SJSA1 (cell line): ENCODE data around the gene ROR1. TPM values are rescaled to one million over a fixed set of nuclear protein-coding genes. Genes with fewer than 3 reads are reported as not detected.
"Not testable (repeated sequence)": the region's sequence is repeated elsewhere in the genome, so short reads cannot be mapped to it uniquely, and the experiment has no call there.

ENCODE experiments used
- DNase-seq, 2 experiments: peaks; one replicate each; pipeline ENCODE4 v3.0.0-alpha.2; 2015 to 2020; ENCODE audit warnings: low spot score in 2 of 2, low read depth in 1 of 2
- H3K27ac ChIP-seq: fragments of 250-450 bp; sonication (Bioruptor Pico); 2 replicates; pipeline ENCODE4 v1.5.1; 2020; ENCODE audit warnings: mild to moderate bottlenecking, moderate library complexity
- H3K27me3 ChIP-seq: fragments of 250-450 bp; sonication (Bioruptor Pico); replicated peaks from 2 replicates; pipeline ENCODE4 v1.5.1; 2020; ENCODE audit warnings: mild to moderate bottlenecking, moderate library complexity
- H3K36me3 ChIP-seq: fragments of 250-450 bp; sonication (Bioruptor Pico); 2 replicates; pipeline ENCODE4 v1.5.1; 2020; ENCODE audit warnings: mild to moderate bottlenecking
- H3K4me1 ChIP-seq: fragments of 250-450 bp; sonication (Bioruptor Pico); replicated peaks from 2 replicates; pipeline ENCODE4 v1.6.1; 2021; ENCODE audit warnings: mild to moderate bottlenecking
- H3K4me3 ChIP-seq: fragments of 250-450 bp; sonication (Bioruptor Pico); 2 replicates; pipeline ENCODE4 v1.5.1; 2020; ENCODE audit warnings: mild to moderate bottlenecking
- H3K9me3 ChIP-seq: fragments of 250-450 bp; sonication (Bioruptor Pico); replicated peaks from 2 replicates; pipeline ENCODE4 v1.5.1; 2020; ENCODE audit warnings: mild to moderate bottlenecking
- total RNA-seq: library from RNA; depleted of rRNA; stranded (reverse); fragments of >200 nt; shearing (Covaris generic); gene quantifications from 2 replicates; pipeline ENCODE4 v1.2.3, GENCODE V29; 2014

The ROR1 gene
- total RNA-seq, 1 experiment from 2014 or later = 19.7 TPM

GRCh38 chr1:64087768-64088167 lies 314.0 kb downstream of the ROR1 start:
- peaks cover 40% of the 10 kb centered on the region for H3K4me1 ChIP-seq
- no peaks in the 10 kb centered on the region for H3K9me3 ChIP-seq
- H3K36me3 ChIP-seq = no peaks in the 10 kb centered on the region
- no peaks in the 10 kb centered on the region for H3K27me3 ChIP-seq
- H3K4me3 ChIP-seq = no peak overlapping the region
- peak overlapping the region; percentile 57 for H3K27ac ChIP-seq
- DNase-seq = peak; percentile 91 to 92

- H3K4me3 ChIP-seq = no peak overlapping the region
- no peak overlapping the region for H3K27ac ChIP-seq
- DNase-seq = no peak
- no peaks in the 10 kb centered on the region for H3K27me3 ChIP-seq
- no peaks in the 10 kb centered on the region for H3K9me3 ChIP-seq
- H3K4me1 ChIP-seq = peaks cover 57% of the 10 kb centered on the region
- H3K36me3 ChIP-seq = no peaks in the 10 kb centered on the region
These were observed 316.6 kb downstream of the ROR1 start for GRCh38 chr1:64090436-64090835.

GRCh38 chr1:64092851-64093371 lies 319.1 kb downstream of the ROR1 start:
- peak overlapping the region; percentile 11; the same call in 1 of the 2 replicates for H3K27ac ChIP-seq
- no peak overlapping the region for H3K4me3 ChIP-seq
- no peaks in the 10 kb centered on the region for H3K9me3 ChIP-seq
- H3K36me3 ChIP-seq = no peaks in the 10 kb centered on the region
- peak in 1 of 2 experiments; percentile 44 for DNase-seq
- H3K27me3 ChIP-seq = no peaks in the 10 kb centered on the region
- peaks cover 42% of the 10 kb centered on the region for H3K4me1 ChIP-seq

- no peaks in the 10 kb centered on the region for H3K27me3 ChIP-seq
- H3K36me3 ChIP-seq = no peaks in the 10 kb centered on the region
- no peaks in the 10 kb centered on the region for H3K9me3 ChIP-seq
- H3K4me1 ChIP-seq = peaks cover 34% of the 10 kb centered on the region
- DNase-seq = peak in 1 of 2 experiments; percentile 52
- H3K4me3 ChIP-seq = no peak overlapping the region
- peak overlapping the region; percentile 69 for H3K27ac ChIP-seq
These were observed 320.1 kb downstream of the ROR1 start for GRCh38 chr1:64093941-64094340.

- Histone ChIP-seq H3K4me1 (peaks cover 36% of the 10 kb centered on the region), H3K36me3 (no peaks in the 10 kb centered on the region), H3K4me3 (no peak overlapping the region), H3K27ac (no peak overlapping the region), H3K27me3 (no peaks in the 10 kb centered on the region), H3K9me3 (no peaks in the 10 kb centered on the region)
- no peak for DNase-seq
These were observed 322.0 kb downstream of the ROR1 start for GRCh38 chr1:64095832-64096231.

GRCh38 chr1:64097859-64098258 lies 324.0 kb downstream of the ROR1 start:
- H3K4me3 ChIP-seq = no peak overlapping the region
- H3K36me3 ChIP-seq = no peaks in the 10 kb centered on the region
- no peak overlapping the region for H3K27ac ChIP-seq
- peaks cover 45% of the 10 kb centered on the region for H3K4me1 ChIP-seq
- no peaks in the 10 kb centered on the region for H3K27me3 ChIP-seq
- H3K9me3 ChIP-seq = no peaks in the 10 kb centered on the region
- DNase-seq = no peak

GRCh38 chr1:64098436-64098835 lies 324.6 kb downstream of the ROR1 start:
- no peak for DNase-seq
- no peak overlapping the region for H3K27ac ChIP-seq
- H3K9me3 ChIP-seq = no peaks in the 10 kb centered on the region
- H3K27me3 ChIP-seq = no peaks in the 10 kb centered on the region
- H3K4me3 ChIP-seq = no peak overlapping the region
- peaks cover 39% of the 10 kb centered on the region for H3K4me1 ChIP-seq
- H3K36me3 ChIP-seq = no peaks in the 10 kb centered on the region

GRCh38 chr1:64098846-64099582 lies 325.2 kb downstream of the ROR1 start:
- Histone ChIP-seq H3K27ac (no peak overlapping the region), H3K4me3 (no peak overlapping the region), H3K27me3 (no peaks in the 10 kb centered on the region), H3K9me3 (no peaks in the 10 kb centered on the region), H3K4me1 (peaks cover 34% of the 10 kb centered on the region), H3K36me3 (no peaks in the 10 kb centered on the region)
- DNase-seq = no peak

GRCh38 chr1:64100791-64101190 lies 327.0 kb downstream of the ROR1 start:
- peak in 1 of 2 experiments; percentile 65 for DNase-seq
- H3K4me3 ChIP-seq = no peak overlapping the region
- peaks cover 25% of the 10 kb centered on the region for H3K4me1 ChIP-seq
- H3K27me3 ChIP-seq = no peaks in the 10 kb centered on the region
- no peaks in the 10 kb centered on the region for H3K36me3 ChIP-seq
- peak overlapping the region; percentile 53 for H3K27ac ChIP-seq
- no peaks in the 10 kb centered on the region for H3K9me3 ChIP-seq

- not testable (repeated sequence) for DNase-seq, H3K27ac ChIP-seq, H3K9me3 ChIP-seq, H3K4me3 ChIP-seq, H3K36me3 ChIP-seq, H3K27me3 ChIP-seq
- H3K4me1 ChIP-seq = peaks cover 22% of the 10 kb centered on the region
These were observed 330.8 kb downstream of the ROR1 start for GRCh38 chr1:64104585-64104984.

- no peak overlapping the region for H3K27ac ChIP-seq
- H3K9me3 ChIP-seq = no peaks in the 10 kb centered on the region
- no peaks in the 10 kb centered on the region for H3K27me3 ChIP-seq
- no peak overlapping the region for H3K4me3 ChIP-seq
- peaks cover 4% of the 10 kb centered on the region; the same call in 1 of the 2 replicates for H3K4me1 ChIP-seq
- no peaks in the 10 kb centered on the region for H3K36me3 ChIP-seq
- no peak for DNase-seq
These were observed 333.3 kb downstream of the ROR1 start for GRCh38 chr1:64107118-64107519.

GRCh38 chr1:64107632-64108031 lies 333.8 kb downstream of the ROR1 start:
- Histone ChIP-seq H3K36me3 (no peaks in the 10 kb centered on the region), H3K9me3 (no peaks in the 10 kb centered on the region), H3K4me3 (no peak overlapping the region), H3K27me3 (no peaks in the 10 kb centered on the region), H3K27ac (no peak overlapping the region), H3K4me1 (no peaks in the 10 kb centered on the region; the same call in 1 of the 2 replicates)
- DNase-seq = no peak

- H3K27ac ChIP-seq = no peak overlapping the region
- DNase-seq = no peak
- no peak overlapping the region for H3K4me3 ChIP-seq
- no peaks in the 10 kb centered on the region for H3K27me3 ChIP-seq
- no peaks in the 10 kb centered on the region for H3K9me3 ChIP-seq
- H3K4me1 ChIP-seq = no peaks in the 10 kb centered on the region; the same call in 1 of the 2 replicates
- H3K36me3 ChIP-seq = no peaks in the 10 kb centered on the region
These were observed 337.3 kb downstream of the ROR1 start for GRCh38 chr1:64110924-64111777.

GRCh38 chr1:64111787-64112186 lies 338.0 kb downstream of the ROR1 start:
- Histone ChIP-seq H3K27me3 (no peaks in the 10 kb centered on the region), H3K27ac (no peak overlapping the region), H3K4me3 (no peak overlapping the region), H3K9me3 (no peaks in the 10 kb centered on the region), H3K4me1 (no peaks in the 10 kb centered on the region; the same call in 1 of the 2 replicates), H3K36me3 (no peaks in the 10 kb centered on the region)
- DNase-seq = no peak
